H1 (cell line): ENCODE measurements around the gene SRGAP2.
"Not testable (repeated sequence)": the region's sequence is repeated elsewhere in the genome, so short reads cannot be mapped to it uniquely, and the experiment has no call there.

Experiments used
- CHD1 ChIP-seq: IDR thresholded peaks from 2 replicates; pipeline ENCODE4 v1.6.1; 2012; ENCODE audit warnings: low read depth, low read length, improper control_type of control experiment
- CTCF ChIP-seq, 3 experiments: IDR thresholded peaks; 1 replicate in 2 of 3; 2 replicates in 1 of 3; pipeline versions ENCODE4 v1.5.1 to v1.6.1; 2011; ENCODE audit warnings: low read length in 3 of 3, mild to moderate bottlenecking in 3 of 3, inconsistent platforms in 2 of 3, low read depth in 1 of 3, moderate library complexity in 1 of 3; ENCODE audit not compliant: insufficient read depth in 1 of 3; ENCODE audit errors: control extremely low read depth in 1 of 3
- EP300 ChIP-seq, 2 experiments: IDR thresholded peaks; 1 replicate in 1 of 2; 2 replicates in 1 of 2; pipeline ENCODE4 v1.6.1; 2011 to 2012; ENCODE audit warnings: low read depth in 2 of 2, low read length in 2 of 2, mild to moderate bottlenecking in 2 of 2, borderline replicate concordance in 1 of 2, inconsistent platforms in 1 of 2, moderate library complexity in 1 of 2
- EZH2 ChIP-seq: fragments of 200-600 bp; sonication (generic); IDR thresholded peaks from 2 replicates; pipeline ENCODE4 v1.7.1; 2012; ENCODE audit warnings: low read depth, mild to moderate bottlenecking, moderate library complexity, low read length, inconsistent platforms; ENCODE audit not compliant: severe bottlenecking
- GABPA ChIP-seq: IDR thresholded peaks from 2 replicates; pipeline ENCODE4 v1.6.1; 2011; ENCODE audit warnings: mild to moderate bottlenecking, low read length, moderate library complexity, borderline replicate concordance; ENCODE audit not compliant: insufficient read depth
- HDAC2 ChIP-seq, 2 experiments: fragments of 300-600 bp in 1 of 2; sonication (generic) in 1 of 2; IDR thresholded peaks; 2 replicates each; pipeline ENCODE4 v1.6.1; 2011 to 2012; ENCODE audit warnings: low read depth in 2 of 2, low read length in 2 of 2, mild to moderate bottlenecking in 2 of 2, moderate library complexity in 2 of 2, borderline replicate concordance in 1 of 2, inconsistent platforms in 1 of 2
- KDM1A ChIP-seq: fragments of 200-600, 300-600 bp; sonication (generic); IDR thresholded peaks from 2 replicates; pipeline ENCODE4 v1.7.1; 2016; ENCODE audit warnings: mild to moderate bottlenecking, low read length, borderline replicate concordance
- MAX ChIP-seq: IDR thresholded peaks from 2 replicates; pipeline ENCODE4 v1.6.1; 2012; ENCODE audit warnings: inconsistent platforms
- RFX5 ChIP-seq: IDR thresholded peaks from 2 replicates; pipeline ENCODE4 v1.6.1; 2011; ENCODE audit warnings: low read depth, low read length, improper control_type of control experiment, borderline replicate concordance
- TBP ChIP-seq: IDR thresholded peaks from 2 replicates; pipeline ENCODE4 v1.6.1; 2011; ENCODE audit warnings: low read depth, low read length, improper control_type of control experiment
- USF2 ChIP-seq: IDR thresholded peaks from 2 replicates; pipeline ENCODE4 v1.6.1; 2011; ENCODE audit warnings: low read length, improper control_type of control experiment

- not testable (repeated sequence) for TF ChIP-seq USF2; GABPA; TBP; KDM1A; CTCF (IDR thresholded peaks at IDR 0.05; ENCODE audit: control extremely low read depth in 1 of 3, insufficient read depth in 1 of 3, low read depth in 1 of 3, low read length in 3 of 3); EZH2; CHD1; MAX; HDAC2 (IDR thresholded peaks at IDR 0.05; ENCODE audit: borderline replicate concordance in 1 of 2, low read depth in 2 of 2, low read length in 2 of 2); EP300 (IDR thresholded peaks at IDR 0.05; ENCODE audit: borderline replicate concordance in 1 of 2, low read depth in 2 of 2, low read length in 2 of 2); RFX5
Observed at GRCh38 chr1:206182368-206183317, 20.7 kb upstream of the SRGAP2 start.
